H1 (cell line): ENCODE data around the gene PIF1. TPM values are rescaled to one million over a fixed set of nuclear protein-coding genes. Genes with fewer than 3 reads are reported as not detected.

Experiments
- CHD2 ChIP-seq: IDR thresholded peaks from 2 replicates; pipeline ENCODE4 v1.6.1; 2012; ENCODE audit warnings: low read length, improper control_type of control experiment
- KDM5A ChIP-seq: fragments of 200-600 bp; IDR thresholded peaks from 2 replicates; pipeline ENCODE4 v1.7.1; 2012; ENCODE audit warnings: mild to moderate bottlenecking, low read length, inconsistent platforms, mixed read lengths
- TCF12 ChIP-seq: IDR thresholded peaks from 2 replicates; pipeline ENCODE4 v1.6.1; 2011; ENCODE audit warnings: low read depth, mild to moderate bottlenecking, low read length
- polyA plus RNA-seq, 7 experiments: library from polyadenylated mRNA; depleted of rRNA in 3 of 7; stranded (reverse) in 5 of 7; unstranded in 2 of 7; fragments of >200 nt in 5 of 7; fragments of 200-250 nt in 2 of 7; gene quantifications; 1 replicate in 5 of 7; 2 replicates in 1 of 7; 4 replicates in 1 of 7; pipeline versions ENCODE4 v1.2.1 to v1.2.3, GENCODE V29; 2011 to 2013; ENCODE audit warnings: missing spikeins in 2 of 7, mixed read lengths in 2 of 7
- total RNA-seq: library from RNA; stranded (reverse); fragmentation: NEBNext Ultra II Directional; extraction: Animal tissue kit (Norgen Biotek cat#: 25700); gene quantifications from 2 replicates; pipeline ENCODE4 v1.2.1, GENCODE V29; 2021

The PIF1 gene
- total and polyA plus RNA-seq, 2 of the 8 experiments (the other 6 are each of a cell fraction or from before 2014, with no cell fraction given), result 73.3 to 138 TPM

DNA sequence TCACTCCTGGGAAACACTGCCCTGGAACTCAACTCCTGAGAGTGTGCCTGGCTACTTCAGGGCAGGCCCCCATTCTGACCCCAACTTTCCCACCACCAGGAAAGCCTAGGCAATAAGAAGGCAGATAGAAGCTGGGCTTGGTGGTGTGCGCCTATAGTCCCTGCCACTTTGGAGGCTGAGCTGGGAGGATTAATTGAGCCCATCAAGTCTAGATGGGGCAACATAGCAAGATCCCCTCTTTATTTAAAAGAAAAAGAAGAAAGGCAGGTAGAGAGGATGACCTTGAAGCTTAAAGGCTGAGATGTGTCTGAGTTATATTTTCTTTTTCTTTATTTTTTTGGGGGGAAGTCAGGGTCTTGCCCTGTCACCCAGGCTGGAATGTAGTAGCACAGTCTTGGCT lies 45.8 kb downstream of the PIF1 start (continued):
- no peak for TF ChIP-seq KDM5A
- TF ChIP-seq CHD2, result no peak
- no peak for TF ChIP-seq TCF12
